GM19023 (cell line): ENCODE measurements around the gene PCED1B.

ENCODE experiments used
- ATAC-seq: cut with Tn5 transposase; IDR thresholded peaks from one replicate; pipeline ENCODE4 v1.9.1; 2021; ENCODE audit warnings: mild to moderate bottlenecking, moderate library complexity; ENCODE audit not compliant: unreplicated experiment

The PCED1B gene

DNA sequence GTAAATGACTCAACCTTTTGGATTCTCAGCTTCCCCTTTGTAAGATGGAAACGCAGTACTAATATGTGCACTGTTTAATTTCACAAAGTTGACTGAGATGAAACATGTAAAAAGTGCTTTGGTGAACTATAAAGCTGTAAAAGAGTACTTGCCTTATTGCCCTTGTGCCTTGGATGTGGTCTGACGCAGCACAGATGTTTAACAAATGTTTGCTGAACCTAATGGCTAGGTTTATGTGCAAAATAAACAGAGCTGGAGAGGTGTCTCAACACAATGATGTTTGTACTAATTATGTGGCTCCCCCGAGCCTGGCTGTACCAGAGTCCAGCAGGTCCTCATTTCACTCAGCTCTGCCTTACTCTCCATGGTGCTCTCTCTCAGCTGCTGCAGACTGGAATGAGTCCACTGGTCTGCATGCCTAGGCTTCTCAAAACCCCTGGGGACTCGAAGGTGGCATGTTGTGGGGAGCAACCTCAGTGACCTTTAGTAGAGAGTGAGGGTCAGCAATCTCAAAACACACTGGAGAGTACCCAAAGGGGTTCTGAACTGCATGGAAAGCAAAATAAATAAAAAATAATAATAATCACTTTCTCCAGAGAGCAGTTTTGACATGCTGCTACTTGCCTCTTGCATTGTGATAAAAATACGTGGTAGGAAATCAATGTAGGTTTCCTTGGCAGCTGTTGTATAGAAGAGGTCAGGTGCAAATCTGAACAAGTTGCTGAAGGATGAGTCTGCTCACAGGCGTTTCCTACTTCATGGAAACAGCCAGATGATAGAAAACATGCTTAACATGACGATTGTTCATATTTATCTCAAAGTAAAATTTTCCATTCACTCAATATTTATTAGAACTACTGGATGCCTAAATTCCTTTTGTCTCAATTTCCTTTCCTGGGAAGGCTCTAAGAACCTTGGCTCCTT lies 8.9 kb downstream of the PCED1B start:
- no peak for ATAC-seq

DNA sequence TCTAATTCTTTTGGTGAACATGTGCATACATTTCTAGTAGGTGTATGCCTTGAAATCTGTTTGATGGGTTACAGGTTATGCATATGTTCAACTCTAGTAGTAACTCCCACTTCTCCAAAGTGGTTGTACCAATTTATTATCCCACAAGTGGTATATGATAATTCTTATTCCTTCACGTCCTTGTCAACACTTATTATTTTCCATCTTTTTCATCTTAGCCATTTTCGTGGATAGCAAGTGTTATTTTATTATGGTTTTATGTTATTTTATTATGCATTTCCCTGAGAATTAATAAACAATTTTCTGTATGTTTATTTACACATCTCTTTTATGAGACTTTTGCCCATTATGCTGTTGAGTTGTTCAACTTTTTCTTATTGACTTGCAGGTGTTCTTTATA lies 11.6 kb downstream of the PCED1B start:
- ATAC-seq, result no peak

GRCh38 chr12:47094804-47095203 lies 15.4 kb downstream of the PCED1B start:
- ATAC-seq, result no peak

DNA sequence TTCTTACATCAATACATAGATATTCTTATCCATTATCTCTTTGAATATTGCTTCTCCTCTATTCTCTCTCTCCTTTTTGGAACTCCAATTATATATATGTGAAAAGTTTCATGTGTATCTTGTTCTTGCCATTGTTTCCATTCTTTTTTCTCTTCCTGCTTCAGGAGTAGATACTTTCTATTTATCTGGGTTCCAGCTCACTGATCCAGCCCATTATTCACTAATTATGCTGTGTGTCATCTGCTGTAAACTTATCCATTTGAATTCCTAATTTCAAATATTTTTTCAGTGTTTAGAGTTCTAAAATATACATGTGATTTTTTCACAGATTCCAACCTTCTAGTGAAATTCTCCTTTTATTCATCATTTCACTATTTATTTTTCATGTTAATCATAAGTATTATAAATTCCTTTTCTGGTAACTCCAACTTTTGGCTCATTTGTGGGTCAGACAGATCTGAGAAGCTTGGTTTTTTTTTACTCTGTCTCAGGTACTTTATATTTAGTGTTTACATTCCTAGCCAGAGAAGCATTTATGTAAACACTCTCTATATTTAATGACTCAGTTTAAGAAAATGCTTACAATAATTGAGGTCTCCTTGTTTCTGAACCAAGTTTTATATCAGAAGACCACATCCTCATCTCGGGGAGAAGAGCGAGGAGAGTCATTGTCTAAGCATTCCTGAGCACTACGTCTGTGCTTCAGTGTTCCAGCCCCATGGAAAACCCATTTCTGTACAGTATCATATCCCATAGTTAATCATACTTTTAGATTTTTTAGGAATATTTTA lies 16.2 kb downstream of the PCED1B start:
- no peak for ATAC-seq

DNA sequence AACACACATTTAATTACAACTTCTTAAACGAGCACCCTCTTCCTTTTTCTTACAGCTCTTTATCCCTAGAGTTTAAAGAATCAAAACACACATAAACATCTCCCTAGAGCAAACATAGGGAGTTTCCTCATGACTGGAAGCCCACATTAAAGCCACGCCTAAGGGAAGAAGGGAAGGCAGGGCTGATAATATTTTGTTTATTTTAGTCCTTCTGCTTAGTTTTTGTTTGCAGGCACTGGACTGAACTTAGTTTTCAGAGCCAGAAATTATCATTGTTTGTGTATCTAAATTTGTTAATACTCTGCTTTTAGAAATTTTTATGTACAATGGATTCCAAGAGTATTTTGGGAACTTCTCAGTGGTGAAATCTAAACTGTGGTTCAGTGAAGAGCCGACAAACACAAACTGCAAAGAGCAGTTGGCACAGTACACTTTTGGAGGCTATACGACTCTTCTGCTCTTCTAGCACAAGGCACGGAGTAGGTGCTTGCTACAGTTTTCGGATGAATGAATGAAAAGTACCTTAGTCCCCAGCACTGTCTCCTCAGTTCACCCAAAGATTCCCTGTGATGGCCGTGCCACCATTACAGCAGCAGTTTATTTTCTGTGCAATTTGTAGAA lies 18.0 kb downstream of the PCED1B start:
- no peak for ATAC-seq

DNA sequence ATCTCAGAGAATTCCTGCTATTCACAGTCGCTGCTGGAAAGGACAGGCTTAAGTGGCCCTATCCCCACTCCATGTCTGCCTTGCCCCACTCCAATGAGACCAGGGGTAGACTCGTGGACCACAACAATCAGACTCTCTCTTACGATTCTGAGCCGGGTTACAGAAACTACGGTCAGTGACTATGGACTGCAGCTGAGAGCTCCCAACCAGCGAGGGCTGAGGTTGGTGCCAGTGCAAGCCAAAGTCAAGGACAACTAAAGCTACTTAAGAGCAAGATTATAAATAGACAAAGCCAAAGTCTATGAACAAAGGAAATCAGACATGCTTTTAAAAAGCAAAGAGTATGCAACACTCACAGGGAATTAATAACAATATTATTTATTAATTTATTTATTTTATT lies 18.7 kb downstream of the PCED1B start:
- ATAC-seq, result no peak

DNA sequence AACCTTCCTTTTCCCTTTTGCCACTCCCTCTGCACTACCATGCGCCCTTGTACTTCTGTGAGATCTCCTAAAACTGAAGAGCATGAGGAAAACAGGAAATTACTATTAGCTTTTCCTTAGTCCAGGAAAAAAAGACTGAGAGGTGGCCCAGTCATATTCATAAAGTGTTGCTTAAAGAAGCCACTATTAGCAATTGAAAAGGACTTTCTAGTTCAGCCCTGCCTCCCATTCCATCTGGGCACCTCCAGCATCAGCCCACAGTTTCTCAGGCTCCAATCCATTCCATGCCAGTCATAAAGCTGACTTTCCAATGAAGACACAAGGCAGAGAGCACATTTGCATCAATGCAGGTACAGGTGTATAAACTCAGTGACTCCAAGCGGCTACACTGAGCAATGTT lies 20.2 kb downstream of the PCED1B start:
- ATAC-seq, result no peak

- no peak for ATAC-seq
These were observed 20.7 kb downstream of the PCED1B start for GRCh38 chr12:47100160-47100559.

GRCh38 chr12:47102406-47102805 lies 23.0 kb downstream of the PCED1B start:
- ATAC-seq, result no peak

- ATAC-seq, result no peak
These were observed 23.6 kb downstream of the PCED1B start for GRCh38 chr12:47102845-47103651.

DNA sequence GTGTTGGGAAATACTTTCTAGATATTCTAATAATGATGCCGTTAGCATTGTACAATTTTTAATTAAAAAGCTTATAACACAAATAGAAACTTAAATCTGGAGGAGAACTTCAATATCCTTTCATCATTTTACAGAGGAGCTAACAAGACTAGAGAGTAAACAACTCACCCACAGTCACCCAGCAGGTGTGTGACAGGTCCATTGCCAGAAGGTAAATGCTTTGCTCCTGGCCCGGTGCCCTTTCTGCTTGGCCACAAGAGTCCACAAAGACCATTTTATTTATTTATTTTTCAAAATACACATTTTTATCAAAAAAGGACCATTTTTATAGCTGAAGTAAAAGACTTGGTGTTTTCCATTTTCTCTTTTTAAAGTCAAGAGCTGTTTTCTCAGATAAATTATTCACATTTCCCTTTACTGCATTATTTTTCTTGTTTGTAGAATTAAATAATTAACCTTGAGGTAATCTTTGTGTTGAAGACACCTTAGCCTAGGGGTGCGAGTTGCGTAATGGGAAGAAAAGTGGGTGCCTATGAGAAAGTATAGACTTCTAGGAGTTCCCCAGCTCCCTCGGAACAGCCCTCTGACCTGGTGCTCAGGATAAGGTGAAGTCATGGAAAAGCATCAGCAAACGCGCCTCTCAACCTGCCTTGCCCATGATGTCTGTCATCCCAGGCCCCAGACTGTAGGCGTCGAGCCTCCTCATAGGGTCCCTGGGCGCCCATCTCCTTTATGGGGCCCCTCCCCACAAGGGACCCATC lies 26.7 kb downstream of the PCED1B start:
- ATAC-seq, result no peak

- no peak for ATAC-seq
These were observed 28.0 kb downstream of the PCED1B start for GRCh38 chr12:47107446-47107845.

- ATAC-seq, result no peak
These were observed 28.5 kb downstream of the PCED1B start for GRCh38 chr12:47107926-47108325.

DNA sequence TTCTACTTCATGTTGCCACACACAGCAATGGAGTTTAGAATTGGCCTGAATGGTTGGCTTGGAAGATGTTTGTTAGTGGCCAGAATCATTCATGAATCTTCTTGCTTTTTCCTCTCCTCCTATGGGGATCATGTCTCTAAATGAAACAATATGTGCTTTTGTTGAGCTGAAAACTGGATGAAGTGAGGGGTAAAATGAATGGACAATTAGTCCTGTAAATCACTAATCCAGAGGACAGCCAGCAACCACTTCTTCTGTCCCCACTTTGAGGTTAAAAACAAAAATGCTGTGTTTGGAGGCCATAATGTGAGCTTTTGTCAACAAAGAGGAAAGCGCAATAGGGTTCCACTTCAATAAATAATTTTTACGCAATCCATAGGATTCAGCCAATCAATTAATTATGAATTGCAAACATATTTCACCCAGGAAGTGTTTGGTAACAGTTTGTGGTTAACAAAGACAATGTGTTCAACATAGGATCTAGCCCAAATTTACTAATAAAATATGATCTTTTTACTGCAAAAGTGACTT lies 30.7 kb downstream of the PCED1B start:
- ATAC-seq, result no peak

- ATAC-seq, result no peak
These were observed 31.4 kb downstream of the PCED1B start for GRCh38 chr12:47110718-47111391.

- no peak for ATAC-seq
These were observed 32.0 kb downstream of the PCED1B start for GRCh38 chr12:47111392-47111778.

DNA sequence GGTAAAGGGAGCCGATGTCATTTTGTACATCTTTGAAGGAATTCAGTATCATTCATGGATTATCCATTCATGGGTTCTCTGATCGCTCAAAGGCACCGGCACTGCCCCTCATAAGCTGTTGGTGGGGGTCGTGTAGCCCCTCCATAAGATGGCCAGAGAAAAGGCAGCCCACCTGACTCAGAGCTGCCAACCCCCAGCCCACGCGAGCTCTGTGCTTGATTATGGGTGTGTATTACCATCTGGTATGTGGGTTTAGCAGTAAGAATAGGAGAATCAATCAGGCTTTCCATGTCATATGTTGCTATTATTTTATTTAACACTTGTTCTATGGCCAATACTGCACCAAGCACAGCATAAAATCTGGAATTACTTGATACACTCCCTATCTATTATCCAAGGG lies 32.4 kb downstream of the PCED1B start:
- no peak for ATAC-seq

DNA sequence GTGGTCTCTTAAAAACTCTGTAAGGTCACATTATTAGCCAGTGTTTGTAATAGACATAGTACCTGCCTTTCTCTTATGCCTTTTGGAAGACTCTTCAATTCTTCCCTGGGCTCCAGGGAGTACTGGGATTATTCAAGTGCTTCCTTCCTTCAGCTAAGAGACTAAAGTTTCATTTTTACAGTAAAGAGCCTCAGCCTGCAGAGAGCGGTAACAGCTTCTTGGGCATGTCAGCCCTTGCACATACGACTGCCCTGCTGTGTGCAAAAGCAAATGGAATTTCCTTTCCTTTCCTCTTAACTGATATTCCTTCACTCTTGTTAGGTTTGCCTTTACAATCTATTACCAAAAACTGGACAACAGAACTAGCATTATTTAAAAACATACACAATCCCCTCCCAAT lies 33.3 kb downstream of the PCED1B start:
- no peak for ATAC-seq

- no peak for ATAC-seq
These were observed 35.1 kb downstream of the PCED1B start for GRCh38 chr12:47114481-47114892.
